Suprapubic skin (tissue), 4 donors: Measurements from ENCODE around the gene SCAMP1. TPM values are rescaled to one million over a fixed set of nuclear protein-coding genes. Genes with fewer than 3 reads are reported as not detected.

Experiments
- DNase-seq, 2 donors: peaks; one replicate each; pipeline ENCODE4 v3.0.0-alpha.2; 2019; ENCODE audit warnings: low spot score in 2 of 2
- H3K27ac ChIP-seq: fragments of 200-600 bp; sonication (generic); one replicate; pipeline ENCODE4 v1.5.1; 2019
- H3K27me3 ChIP-seq: fragments of 200-600 bp; sonication (generic); one replicate; pipeline ENCODE4 v1.5.1; 2019
- H3K36me3 ChIP-seq: fragments of 200-600 bp; sonication (generic); one replicate; pipeline ENCODE4 v1.5.1; 2019
- H3K4me1 ChIP-seq: fragments of 200-600 bp; sonication (generic); one replicate; pipeline ENCODE4 v1.5.1; 2019
- H3K4me3 ChIP-seq: fragments of 200-600 bp; sonication (generic); one replicate; pipeline ENCODE4 v1.5.1; 2019; ENCODE audit warnings: mild to moderate bottlenecking
- H3K9me3 ChIP-seq: fragments of 200-600 bp; sonication (generic); one replicate; pipeline ENCODE4 v1.5.1; 2019
- CTCF ChIP-seq, 2 donors: fragments of 200-600 bp in 1 of 2; fragments of 450-650 bp in 1 of 2; sonication (generic) in 1 of 2; IDR thresholded peaks; one replicate each; pipeline ENCODE4 v1.5.1; 2016 to 2019; ENCODE audit warnings: antibody characterized with exemption in 2 of 2, mild to moderate bottlenecking in 1 of 2, moderate library complexity in 1 of 2
- EP300 ChIP-seq: sonication (generic); formaldehyde crosslinking; IDR thresholded peaks from one replicate; pipeline ENCODE4 v1.6.1; 2017; ENCODE audit warnings: antibody characterized with exemption
- POLR2A ChIP-seq, 2 donors: fragments of 450-650 bp; IDR thresholded peaks; one replicate each; pipeline ENCODE4 v1.6.1; 2017; ENCODE audit warnings: antibody characterized with exemption in 2 of 2, mild to moderate bottlenecking in 2 of 2, moderate library complexity in 2 of 2
- POLR2AphosphoS5 ChIP-seq, 3 donors: sonication (generic); formaldehyde crosslinking; IDR thresholded peaks; one replicate each; pipeline ENCODE4 v1.6.1; 2017; ENCODE audit warnings: antibody characterized with exemption in 3 of 3
- WGBS: methylation state at CpG from one replicate; pipeline ENCODE4 v1.1.5; 2018; 5-methylcytosine and 5-hydroxymethylcytosine counted together
- total RNA-seq, 4 donors: library from RNA; depleted of rRNA; stranded (reverse); fragments of >200 nt; gene quantifications; one replicate each; pipeline ENCODE4 v1.1.0, GENCODE V29; 2016

The SCAMP1 gene
- total RNA-seq, 4 donors from 2014 or later: 21.2 to 34.6 (median 29.4) TPM

GRCh38 chr5:78335976-78336375, 24.4 kb upstream of the SCAMP1 start:
- no peak for TF ChIP-seq CTCF (IDR thresholded peaks at IDR 0.05)
- TF ChIP-seq POLR2AphosphoS5 (IDR thresholded peaks at IDR 0.05): no peak
- no peak for TF ChIP-seq POLR2A (IDR thresholded peaks at IDR 0.05)
- no peak for TF ChIP-seq EP300
- Histone ChIP-seq H3K4me3 (no peak overlapping the region), H3K27ac (no peak overlapping the region), H3K9me3 (no peaks in the 10 kb centered on the region), H3K27me3 (no peaks in the 10 kb centered on the region), H3K4me1 (no peaks in the 10 kb centered on the region), H3K36me3 (no peaks in the 10 kb centered on the region)
- no peak for DNase-seq
- 41% methylated on average over 2 of the region's 2 CpGs for WGBS

GRCh38 chr5:78336698-78337097, 23.7 kb upstream of the SCAMP1 start:
- Histone ChIP-seq H3K4me3 (no peak overlapping the region), H3K4me1 (no peaks in the 10 kb centered on the region), H3K27me3 (no peaks in the 10 kb centered on the region), H3K9me3 (no peaks in the 10 kb centered on the region), H3K36me3 (no peaks in the 10 kb centered on the region), H3K27ac (no peak overlapping the region)
- TF ChIP-seq CTCF (IDR thresholded peaks at IDR 0.05) (no peak), POLR2AphosphoS5 (IDR thresholded peaks at IDR 0.05) (no peak), EP300 (no peak), POLR2A (IDR thresholded peaks at IDR 0.05) (no peak)
- 85% methylated on average over 2 of the region's 2 CpGs for WGBS
- DNase-seq: no peak

- no peak overlapping the region for H3K27ac ChIP-seq
- H3K4me1 ChIP-seq: no peaks in the 10 kb centered on the region
- 70% methylated on average over 5 of the region's 5 CpGs for WGBS
- no peaks in the 10 kb centered on the region for H3K9me3 ChIP-seq
- no peak overlapping the region for H3K4me3 ChIP-seq
- no peak for DNase-seq
- no peaks in the 10 kb centered on the region for H3K36me3 ChIP-seq
- TF ChIP-seq POLR2AphosphoS5 (IDR thresholded peaks at IDR 0.05) (no peak), EP300 (no peak), POLR2A (IDR thresholded peaks at IDR 0.05) (no peak), CTCF (IDR thresholded peaks at IDR 0.05) (no peak)
- no peaks in the 10 kb centered on the region for H3K27me3 ChIP-seq
These were observed 20.6 kb upstream of the SCAMP1 start for GRCh38 chr5:78339617-78340436.

GRCh38 chr5:78341440-78341839, 19.0 kb upstream of the SCAMP1 start:
- H3K4me1 ChIP-seq: no peaks in the 10 kb centered on the region
- no peak overlapping the region for H3K4me3 ChIP-seq
- no peaks in the 10 kb centered on the region for H3K36me3 ChIP-seq
- H3K27me3 ChIP-seq: no peaks in the 10 kb centered on the region
- WGBS: 57% methylated on average over 3 of the region's 3 CpGs
- no peaks in the 10 kb centered on the region for H3K9me3 ChIP-seq
- DNase-seq: no peak
- no peak overlapping the region for H3K27ac ChIP-seq
- TF ChIP-seq POLR2AphosphoS5 (IDR thresholded peaks at IDR 0.05) (no peak), POLR2A (IDR thresholded peaks at IDR 0.05) (no peak), CTCF (IDR thresholded peaks at IDR 0.05) (no peak), EP300 (no peak)

GRCh38 chr5:78345485-78345884, 14.9 kb upstream of the SCAMP1 start:
- no peak for TF ChIP-seq CTCF (IDR thresholded peaks at IDR 0.05)
- TF ChIP-seq POLR2A (IDR thresholded peaks at IDR 0.05): no peak
- no peak for TF ChIP-seq EP300
- no peak for TF ChIP-seq POLR2AphosphoS5 (IDR thresholded peaks at IDR 0.05)
- no peak overlapping the region for H3K4me3 ChIP-seq
- H3K4me1 ChIP-seq: no peaks in the 10 kb centered on the region
- no peaks in the 10 kb centered on the region for H3K9me3 ChIP-seq
- WGBS: 44% methylated on average over 3 of the region's 3 CpGs
- DNase-seq: no peak
- no peak overlapping the region for H3K27ac ChIP-seq
- H3K36me3 ChIP-seq: no peaks in the 10 kb centered on the region
- H3K27me3 ChIP-seq: no peaks in the 10 kb centered on the region
